ENCODE measurements around the gene FBN2.

FBN2 gene

GRCh38 chr5:128236334-128236733 lies 301.7 kb downstream of the FBN2 start:
- DNase-seq: no peak

GRCh38 chr5:128234928-128235641 lies 303.0 kb downstream of the FBN2 start:
- no peak for DNase-seq

DNA sequence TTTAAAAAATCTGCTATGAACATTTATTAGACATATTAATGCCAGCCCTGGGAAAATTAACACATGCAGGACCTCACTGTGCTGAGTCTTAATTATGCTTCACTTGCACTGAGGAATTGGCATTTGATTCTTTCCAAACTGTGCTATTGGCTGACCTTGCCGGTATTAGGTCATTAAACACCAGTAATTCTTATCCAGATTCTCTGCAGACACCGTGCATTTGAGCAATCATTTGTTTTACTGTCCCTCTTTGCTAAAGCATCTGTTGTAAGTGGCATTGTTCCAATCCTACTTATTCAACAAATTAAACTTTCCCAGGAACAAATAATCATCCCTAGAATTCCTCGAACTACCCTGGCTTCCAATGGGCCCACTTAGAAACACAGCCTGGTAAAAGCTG lies 309.5 kb downstream of the FBN2 start:
- no peak for DNase-seq

GRCh38 chr5:128228008-128228407 lies 310.0 kb downstream of the FBN2 start:
- DNase-seq: no peak

- DNase-seq: no peak
These were observed 312.6 kb downstream of the FBN2 start for GRCh38 chr5:128225245-128226030.

GRCh38 chr5:128224336-128224735 lies 313.7 kb downstream of the FBN2 start:
- no peak for DNase-seq

GRCh38 chr5:128220841-128221240 lies 317.2 kb downstream of the FBN2 start:
- DNase-seq: no peak

GRCh38 chr5:128216860-128217531 lies 321.0 kb downstream of the FBN2 start:
- no peak for DNase-seq

DNA sequence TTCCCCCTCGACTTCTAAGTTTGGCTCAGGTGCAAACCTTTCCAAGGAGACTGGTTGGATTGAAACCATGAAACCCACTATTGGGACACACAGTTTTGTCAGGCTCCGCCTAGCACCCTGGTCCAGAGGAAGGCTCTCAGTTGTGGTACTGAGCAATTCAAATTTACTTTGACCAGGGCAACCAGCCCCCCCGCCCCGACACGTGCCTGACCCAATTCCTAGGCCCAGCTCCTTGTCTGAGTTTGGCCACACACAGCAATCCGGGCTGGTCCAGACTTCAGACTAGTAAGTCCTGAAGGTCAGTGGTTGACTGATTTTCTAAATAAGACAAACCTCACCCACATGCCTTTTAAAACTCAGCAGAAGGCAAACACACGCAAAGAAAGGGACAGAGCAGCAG lies 321.8 kb downstream of the FBN2 start:
- DNase-seq: no peak

DNA sequence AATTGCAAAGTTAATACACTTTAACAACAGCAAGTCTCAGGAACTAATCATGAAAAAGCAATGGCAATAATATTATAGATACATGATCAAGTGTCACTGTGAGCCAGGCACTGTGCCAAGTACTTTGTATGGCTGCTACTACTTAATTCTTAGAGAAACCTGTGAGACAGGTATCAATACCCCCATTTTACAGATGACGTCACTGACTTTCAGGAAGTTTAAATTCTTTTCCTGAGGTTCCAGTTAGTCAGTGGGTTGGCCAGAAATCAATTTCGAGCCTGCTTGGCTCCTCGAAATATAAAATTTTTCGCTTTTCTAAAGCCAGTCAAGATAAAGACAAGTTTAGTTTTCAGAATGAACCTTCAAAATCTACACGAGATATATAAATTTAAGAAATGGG lies 324.2 kb downstream of the FBN2 start:
- DNase-seq: no peak

GRCh38 chr5:128213340-128213739 lies 324.7 kb downstream of the FBN2 start:
- peak; percentile 3 for DNase-seq

GRCh38 chr5:128212191-128212806 lies 325.7 kb downstream of the FBN2 start:
- no peak for DNase-seq

DNA sequence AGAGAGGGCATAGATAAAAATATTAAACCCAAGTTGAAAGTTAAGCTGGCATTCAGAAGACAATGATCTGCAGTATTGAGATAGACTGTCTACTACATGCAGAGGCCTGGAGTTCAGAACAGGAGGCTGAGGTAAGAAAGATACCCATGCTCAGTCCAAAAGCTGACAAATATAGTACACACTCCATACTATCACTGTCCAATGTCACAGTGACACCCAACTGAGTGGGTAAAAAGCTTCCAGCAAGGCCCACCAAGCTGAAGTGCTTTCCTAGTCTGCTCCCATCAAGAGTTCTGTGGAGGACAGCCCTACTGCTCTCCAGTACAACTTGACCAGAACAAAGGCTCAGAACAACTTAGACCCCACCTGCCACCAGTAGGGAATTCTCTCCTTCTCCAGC lies 329.6 kb downstream of the FBN2 start:
- DNase-seq: no peak
